ENCODE measurements around the gene BDH1.

DNA sequence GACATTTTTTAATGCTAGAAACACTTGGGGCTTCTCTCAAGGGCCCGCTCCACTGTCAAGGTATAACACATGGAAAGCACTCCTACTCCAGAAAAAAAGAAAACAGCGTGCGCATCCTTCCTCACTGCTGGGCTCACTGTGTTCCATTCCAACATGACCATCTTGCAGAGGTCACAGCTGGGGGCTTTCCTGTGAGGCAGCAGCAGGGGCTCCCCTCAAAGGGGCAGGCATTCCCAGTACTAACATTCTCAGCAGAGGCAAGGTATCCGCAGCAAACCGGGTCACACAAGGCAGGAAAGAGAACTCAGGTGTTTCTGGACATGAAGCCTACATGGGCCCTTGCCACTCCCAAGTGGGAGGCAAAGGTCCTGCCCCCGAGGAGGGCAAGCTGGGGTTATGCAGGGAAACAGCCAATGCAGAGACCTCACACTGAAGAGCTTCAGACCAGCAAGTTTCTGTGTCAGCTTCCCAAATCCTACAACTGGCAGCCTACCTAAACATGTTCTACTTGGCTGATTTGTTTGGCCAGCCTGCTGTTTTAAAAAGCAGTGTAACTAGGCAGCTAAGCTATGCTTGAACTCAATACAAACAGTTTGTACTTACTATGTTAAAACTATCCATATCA lies 6.4 kb downstream of the BDH1 start:
- no peak for TF ChIP-seq EZH2 (IDR thresholded peaks at IDR 0.05)
- TF ChIP-seq POLR2AphosphoS5 (IDR thresholded peaks at IDR 0.05; ENCODE audit: borderline replicate concordance, low read depth, low read length): no peak
